Calu3 (cell line): ENCODE measurements around the gene MLLT1. TPM values are rescaled to one million over a fixed set of nuclear protein-coding genes. Genes with fewer than 3 reads are reported as not detected.

ENCODE experiments used
- BruUV-seq: library from RNA; stranded (reverse); fragments of 400-500 nt; replicated peaks from 2 replicates; lab custom pipeline; 2021; lab: Mats Ljungman, UMichigan
- CTCF ChIA-PET: fragments of 300-600 bp; sonication (Branson Sonifier 250); formaldehyde crosslinking; loops from one replicate; lab custom pipeline; 2022; ENCODE audit warnings: antibody characterized with exemption; lab: Charles Lee
- DNase-seq: peaks from one replicate; pipeline ENCODE4 v3.0.0; 2022
- H3K27ac Mint-ChIP-seq: one replicate; pipeline ENCODE4 v1.8.0; 2022; ENCODE audit warnings: mixed read lengths; ENCODE audit not compliant: unreplicated experiment
- H3K27me3 Mint-ChIP-seq: one replicate; pipeline ENCODE4 v1.8.0; 2022; ENCODE audit warnings: mixed read lengths; ENCODE audit not compliant: unreplicated experiment
- H3K36me3 Mint-ChIP-seq: one replicate; pipeline ENCODE4 v1.8.0; 2022; ENCODE audit warnings: mild to moderate bottlenecking, moderate library complexity, mixed read lengths; ENCODE audit not compliant: insufficient read depth, unreplicated experiment
- H3K4me1 Mint-ChIP-seq: one replicate; pipeline ENCODE4 v1.8.0; 2022; ENCODE audit warnings: mild to moderate bottlenecking, low read depth, mixed read lengths; ENCODE audit not compliant: unreplicated experiment
- H3K4me3 Mint-ChIP-seq: one replicate; pipeline ENCODE4 v1.8.0; 2022; ENCODE audit warnings: mild to moderate bottlenecking, low read depth, moderate library complexity, mixed read lengths; ENCODE audit not compliant: unreplicated experiment
- H3K9me3 Mint-ChIP-seq: one replicate; pipeline ENCODE4 v1.8.0; 2022; ENCODE audit warnings: low read depth, mixed read lengths; ENCODE audit not compliant: unreplicated experiment
- CTCF ChIP-seq: fragments of 200-600 bp; IDR thresholded peaks from one replicate; pipeline ENCODE4 v1.8.0; 2022; ENCODE audit warnings: antibody characterized with exemption; ENCODE audit not compliant: unreplicated experiment
- intact Hi-C: fragments of 100-400 bp; cut with micrococcal nuclease; formaldehyde crosslinking; loops from one replicate; pipeline ENCODE4 v1.10.0; 2022; ENCODE audit not compliant: unreplicated experiment
- total RNA-seq: library from RNA; stranded (reverse); gene quantifications from 2 replicates; pipeline ENCODE4 v1.2.3, GENCODE V29; 2022

MLLT1 gene
- total RNA-seq, 1 experiment from 2014 or later: 49.8 TPM

GRCh38 chr19:6185835-6186834 lies 93.6 kb downstream of the MLLT1 start:
- no peak overlapping the region for H3K4me3 Mint-ChIP-seq
- no peaks in the 10 kb centered on the region for H3K4me1 Mint-ChIP-seq
- H3K27me3 Mint-ChIP-seq: peaks cover 22% of the 10 kb centered on the region
- CTCF ChIA-PET: no interaction called here
- peaks cover 2% of the 10 kb centered on the region for H3K9me3 Mint-ChIP-seq
- no peak for DNase-seq
- TF ChIP-seq CTCF: no peak
- intact Hi-C loops: no loop called here
- H3K36me3 Mint-ChIP-seq: no peaks in the 10 kb centered on the region
- H3K27ac Mint-ChIP-seq: no peak overlapping the region
- BruUV-seq: no TSS peak

GRCh38 chr19:6185093-6185834 lies 94.5 kb downstream of the MLLT1 start:
- TF ChIP-seq CTCF: no peak

GRCh38 chr19:6181119-6181518 lies 98.7 kb downstream of the MLLT1 start:
- CTCF ChIA-PET: interaction anchor here (0.6 kb wide), 1 partner anchor 170 kb away, joined by 5 read pairs; no protein-coding TSS in a partner anchor
- no peak for TF ChIP-seq CTCF
- H3K36me3 Mint-ChIP-seq: no peaks in the 10 kb centered on the region
- H3K27me3 Mint-ChIP-seq: peaks cover 58% of the 10 kb centered on the region
- DNase-seq: no peak
- H3K4me1 Mint-ChIP-seq: no peaks in the 10 kb centered on the region
- no peak overlapping the region for H3K4me3 Mint-ChIP-seq
- intact Hi-C loops: no loop called here
- no TSS peak for BruUV-seq
- no peaks in the 10 kb centered on the region for H3K9me3 Mint-ChIP-seq
- H3K27ac Mint-ChIP-seq: no peak overlapping the region

More at GRCh38 chr19:6185093-6185834, 94.5 kb downstream of the MLLT1 start:
- no TSS peak for BruUV-seq
- no peak overlapping the region for H3K4me3 Mint-ChIP-seq
- intact Hi-C loops: no loop called here
- DNase-seq: no peak
- peaks cover 27% of the 10 kb centered on the region for H3K27me3 Mint-ChIP-seq
- H3K36me3 Mint-ChIP-seq: no peaks in the 10 kb centered on the region
- H3K4me1 Mint-ChIP-seq: no peaks in the 10 kb centered on the region
- H3K27ac Mint-ChIP-seq: no peak overlapping the region
- CTCF ChIA-PET: no interaction called here
- H3K9me3 Mint-ChIP-seq: peaks cover 2% of the 10 kb centered on the region

GRCh38 chr19:6173190-6173589 lies 106.6 kb downstream of the MLLT1 start:
- H3K27ac Mint-ChIP-seq: no peak overlapping the region
- intact Hi-C loops: no loop called here
- H3K9me3 Mint-ChIP-seq: no peaks in the 10 kb centered on the region
- H3K36me3 Mint-ChIP-seq: no peaks in the 10 kb centered on the region
- TF ChIP-seq CTCF: no peak
- H3K27me3 Mint-ChIP-seq: peaks cover 64% of the 10 kb centered on the region
- no peaks in the 10 kb centered on the region for H3K4me1 Mint-ChIP-seq
- no peak overlapping the region for H3K4me3 Mint-ChIP-seq
- CTCF ChIA-PET: no interaction called here
- no TSS peak for BruUV-seq
- DNase-seq: no peak
